ENCODE measurements around the gene CCDC28B.

GRCh38 chr1:32249831-32250525, 49.6 kb downstream of the CCDC28B start:
- TF ChIP-seq POLR2A (IDR thresholded peaks at IDR 0.05) (no peak), CTCF (IDR thresholded peaks at IDR 0.05) (no peak)

All from testis (tissue), 2 donors.